Stimulated activated naive CD8-positive, alpha-beta T cell treated with anti-CD3 and anti-CD28 coated beads, Interleukin-15, amount 100 ng/mL, for 72 hours (primary cell): ENCODE results near the gene TFPI2.
A peak's percentile ranks its signal among the peaks of the same experiment; 100 is the strongest.
"Not testable (repeated sequence)": the region's sequence is repeated elsewhere in the genome, so short reads cannot be mapped to it uniquely, and the experiment has no call there.

ENCODE experiments used
- ATAC-seq: fragments of 150-1000 bp; cut with Tn5 transposase; 2 replicates; pipeline ENCODE4 v1.10.0; 2021; ENCODE audit warnings: mild to moderate bottlenecking, moderate library complexity
- DNase-seq, 2 donors: peaks; one replicate each; pipeline ENCODE4 v3.0.0; 2021 to 2022
- H3K27ac Mint-ChIP-seq, 2 donors: one replicate each; pipeline ENCODE4 v1.8.0; 2022; ENCODE audit warnings: mild to moderate bottlenecking in 2 of 2, mixed read lengths in 2 of 2, moderate library complexity in 2 of 2
- H3K27me3 Mint-ChIP-seq: one replicate; pipeline ENCODE4 v1.8.0; 2022; ENCODE audit warnings: mixed read lengths
- H3K4me1 Mint-ChIP-seq: one replicate; pipeline ENCODE4 v1.8.0; 2022; ENCODE audit warnings: mild to moderate bottlenecking, mixed read lengths
- H3K4me3 Mint-ChIP-seq, 2 donors: one replicate each; pipeline ENCODE4 v1.8.0; 2022; ENCODE audit warnings: mild to moderate bottlenecking in 2 of 2, mixed read lengths in 2 of 2, moderate library complexity in 1 of 2
- H3K9me3 Mint-ChIP-seq, 2 donors: one replicate each; pipeline ENCODE4 v1.8.0; 2022; ENCODE audit warnings: mixed read lengths in 2 of 2

The TFPI2 gene

GRCh38 chr7:93915206-93915842 lies 24.8 kb upstream of the TFPI2 start:
- ATAC-seq, H3K9me3 Mint-ChIP-seq, DNase-seq, H3K4me1 Mint-ChIP-seq, H3K4me3 Mint-ChIP-seq, H3K27ac Mint-ChIP-seq: not testable (repeated sequence)
- peaks cover 31% of the 10 kb centered on the region for H3K27me3 Mint-ChIP-seq

- peaks cover 24% of the 10 kb centered on the region for H3K27me3 Mint-ChIP-seq
- H3K27ac Mint-ChIP-seq, result no peak overlapping the region
- no peak for DNase-seq
- no peaks in the 10 kb centered on the region for H3K9me3 Mint-ChIP-seq
- no peak overlapping the region for H3K4me3 Mint-ChIP-seq
- no peak for ATAC-seq
- H3K4me1 Mint-ChIP-seq, result no peaks in the 10 kb centered on the region
These were observed 24.1 kb upstream of the TFPI2 start for GRCh38 chr7:93914581-93915066.

GRCh38 chr7:93913197-93913596 lies 22.6 kb upstream of the TFPI2 start:
- Mint-ChIP-seq H3K27me3 (peaks cover 21% of the 10 kb centered on the region), H3K9me3 (no peaks in the 10 kb centered on the region), H3K27ac (no peak overlapping the region), H3K4me3 (no peak overlapping the region), H3K4me1 (no peaks in the 10 kb centered on the region)
- ATAC-seq (no peak), DNase-seq (no peak)

GRCh38 chr7:93911661-93912060 lies 21.1 kb upstream of the TFPI2 start:
- not testable (repeated sequence) for DNase-seq, H3K4me1 Mint-ChIP-seq, ATAC-seq, H3K9me3 Mint-ChIP-seq, H3K27ac Mint-ChIP-seq, H3K4me3 Mint-ChIP-seq, H3K27me3 Mint-ChIP-seq

DNA sequence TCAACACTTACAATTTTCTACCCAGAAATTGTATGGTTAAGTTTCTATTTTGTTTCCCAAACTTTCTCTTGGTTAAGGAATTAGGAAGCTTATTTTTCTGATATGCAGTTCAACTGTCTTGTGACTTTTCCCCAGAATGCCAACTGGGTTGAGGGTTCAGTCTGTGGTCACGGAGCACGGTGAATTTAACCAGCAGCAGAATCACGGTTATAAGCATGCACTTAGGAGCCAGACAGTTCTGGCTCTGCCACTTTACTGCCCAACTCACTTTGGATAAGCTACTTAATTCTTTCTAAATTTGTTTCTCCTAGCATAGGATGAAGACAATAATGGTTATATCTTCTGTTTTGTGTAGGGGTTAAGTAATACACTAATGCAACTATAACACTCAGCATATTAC lies 20.7 kb upstream of the TFPI2 start:
- H3K27ac Mint-ChIP-seq, H3K27me3 Mint-ChIP-seq, ATAC-seq, H3K9me3 Mint-ChIP-seq, H3K4me3 Mint-ChIP-seq, H3K4me1 Mint-ChIP-seq, DNase-seq: not testable (repeated sequence)

DNA sequence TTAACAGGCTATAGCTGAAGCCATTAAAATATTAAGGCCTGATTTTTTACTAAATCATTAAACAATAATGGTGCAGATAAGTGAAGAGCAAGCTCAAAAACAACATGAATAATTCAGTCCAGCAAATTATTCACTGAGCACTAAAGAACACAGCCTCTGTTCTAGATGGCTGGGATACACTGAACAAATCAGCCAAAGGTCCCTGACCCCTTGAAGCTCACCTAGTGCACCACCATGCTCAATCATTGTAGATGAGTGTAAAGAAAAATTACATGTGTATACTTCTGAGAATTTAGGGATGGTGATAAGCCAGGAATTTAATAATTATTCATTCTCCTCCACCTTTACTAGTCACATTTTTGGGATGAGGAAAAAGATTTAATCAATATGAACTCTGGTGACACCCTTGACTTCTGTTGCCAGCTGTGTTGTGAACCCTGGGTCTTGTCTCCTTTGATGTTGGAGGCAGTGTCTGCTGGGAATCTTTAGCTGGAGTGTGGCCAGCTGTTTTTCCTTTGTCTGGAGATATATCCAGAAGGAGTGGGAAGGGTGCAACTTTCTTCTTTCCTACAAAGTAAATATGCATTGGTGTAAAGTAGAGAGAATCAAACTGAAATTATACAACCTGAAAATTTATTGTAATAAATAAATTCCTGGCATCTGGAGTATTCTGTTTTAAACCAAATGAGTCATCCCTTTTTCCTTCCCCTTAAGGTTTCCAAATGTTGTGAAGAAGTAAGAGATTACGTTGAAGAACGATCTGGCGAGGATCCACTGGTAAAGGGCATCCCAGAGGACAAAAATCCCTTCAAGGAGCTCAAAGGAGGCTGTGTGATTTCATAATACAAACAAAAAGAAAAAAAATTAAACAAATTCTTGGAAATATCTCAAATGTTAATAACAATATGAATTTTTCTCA lies 19.8 kb upstream of the TFPI2 start:
- DNase-seq, result no peak
- H3K4me3 Mint-ChIP-seq, result no peak overlapping the region
- H3K4me1 Mint-ChIP-seq, result no peaks in the 10 kb centered on the region
- H3K27me3 Mint-ChIP-seq, result no peaks in the 10 kb centered on the region
- no peak for ATAC-seq
- H3K27ac Mint-ChIP-seq, result no peak overlapping the region
- no peaks in the 10 kb centered on the region for H3K9me3 Mint-ChIP-seq

- Mint-ChIP-seq H3K4me3 (no peak within 1 kb of the TSS), H3K27ac (no peak within 1 kb of the TSS), H3K27me3 (no peaks in the 10 kb centered on the region), H3K9me3 (no peaks in the 10 kb centered on the region), H3K4me1 (no peaks in the 10 kb centered on the region)
- DNase-seq (no peak), ATAC-seq (no peak)
These were observed 15.7 kb upstream of the TFPI2 start, which contains the start of gene GNGT1 for GRCh38 chr7:93906267-93906666. Gene GNGT1 (plus strand): TSS chr7:93906567. CDS start chr7:93906747, 180 bp downstream.

GRCh38 chr7:93902777-93903423 lies 12.3 kb upstream of the TFPI2 start:
- H3K4me1 Mint-ChIP-seq, result no peaks in the 10 kb centered on the region
- H3K9me3 Mint-ChIP-seq, result no peaks in the 10 kb centered on the region
- no peak for DNase-seq
- no peak for ATAC-seq
- no peak overlapping the region for H3K27ac Mint-ChIP-seq
- no peak overlapping the region for H3K4me3 Mint-ChIP-seq
- H3K27me3 Mint-ChIP-seq, result peaks cover 18% of the 10 kb centered on the region

DNA sequence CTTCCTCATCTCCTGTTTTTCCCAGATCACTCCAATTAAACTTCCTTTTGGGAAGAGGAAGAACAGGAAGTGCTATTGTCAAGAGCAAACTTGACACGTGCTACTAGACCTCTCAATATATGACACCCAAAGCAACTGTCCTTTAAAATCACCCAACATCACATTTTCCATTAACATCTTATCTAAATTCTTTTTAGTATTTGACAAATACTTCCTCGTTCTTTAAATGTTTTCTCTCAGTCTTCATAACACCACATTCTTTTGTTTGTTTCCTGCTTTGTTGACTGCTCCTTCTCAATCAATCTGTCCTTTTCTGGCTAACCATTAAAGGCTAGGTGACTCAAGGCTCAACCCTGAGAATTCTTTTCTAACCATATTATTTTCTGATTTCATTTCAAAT lies 7.1 kb upstream of the TFPI2 start:
- H3K4me3 Mint-ChIP-seq, result no peak overlapping the region
- H3K27me3 Mint-ChIP-seq, result peaks cover 38% of the 10 kb centered on the region
- DNase-seq, result no peak
- H3K4me1 Mint-ChIP-seq, result no peaks in the 10 kb centered on the region
- ATAC-seq, result no peak
- H3K27ac Mint-ChIP-seq, result no peak overlapping the region
- no peaks in the 10 kb centered on the region for H3K9me3 Mint-ChIP-seq

- H3K27me3 Mint-ChIP-seq, result peaks cover 48% of the 10 kb centered on the region
- DNase-seq, result no peak
- H3K4me3 Mint-ChIP-seq, result no peak overlapping the region
- no peak for ATAC-seq
- no peaks in the 10 kb centered on the region for H3K4me1 Mint-ChIP-seq
- H3K27ac Mint-ChIP-seq, result no peak overlapping the region
- H3K9me3 Mint-ChIP-seq, result no peaks in the 10 kb centered on the region
These were observed 5.5 kb upstream of the TFPI2 start for GRCh38 chr7:93895859-93896600.

GRCh38 chr7:93894966-93895640 lies 4.5 kb upstream of the TFPI2 start:
- Mint-ChIP-seq H3K4me3 (no peak overlapping the region), H3K4me1 (peaks cover 9% of the 10 kb centered on the region), H3K27me3 (peaks cover 55% of the 10 kb centered on the region), H3K27ac (no peak overlapping the region), H3K9me3 (no peaks in the 10 kb centered on the region)
- no peak for DNase-seq
- ATAC-seq, result no peak

DNA sequence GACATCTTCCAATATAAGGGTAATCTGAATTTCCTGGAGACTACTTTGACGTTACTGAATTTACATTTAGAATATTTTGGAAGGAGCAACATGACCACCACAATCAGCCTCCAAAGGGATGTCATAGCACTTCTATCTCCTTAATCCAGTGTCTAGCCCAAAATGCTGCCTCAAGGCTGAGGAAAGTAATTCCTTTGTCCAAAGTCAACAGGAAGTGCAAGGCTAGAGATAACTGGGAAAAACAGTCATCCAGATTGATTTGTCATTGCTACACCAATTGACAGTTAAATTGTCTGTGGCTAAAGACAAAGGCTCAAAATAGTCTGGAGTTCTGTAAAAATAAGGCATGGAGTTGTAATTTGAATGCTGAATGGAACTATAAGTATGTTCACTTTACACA lies 3.9 kb upstream of the TFPI2 start:
- H3K9me3 Mint-ChIP-seq, result no peaks in the 10 kb centered on the region
- no peak for ATAC-seq
- H3K27me3 Mint-ChIP-seq, result peaks cover 55% of the 10 kb centered on the region
- no peak overlapping the region for H3K4me3 Mint-ChIP-seq
- no peak overlapping the region for H3K27ac Mint-ChIP-seq
- peaks cover 14% of the 10 kb centered on the region for H3K4me1 Mint-ChIP-seq
- DNase-seq, result no peak

DNA sequence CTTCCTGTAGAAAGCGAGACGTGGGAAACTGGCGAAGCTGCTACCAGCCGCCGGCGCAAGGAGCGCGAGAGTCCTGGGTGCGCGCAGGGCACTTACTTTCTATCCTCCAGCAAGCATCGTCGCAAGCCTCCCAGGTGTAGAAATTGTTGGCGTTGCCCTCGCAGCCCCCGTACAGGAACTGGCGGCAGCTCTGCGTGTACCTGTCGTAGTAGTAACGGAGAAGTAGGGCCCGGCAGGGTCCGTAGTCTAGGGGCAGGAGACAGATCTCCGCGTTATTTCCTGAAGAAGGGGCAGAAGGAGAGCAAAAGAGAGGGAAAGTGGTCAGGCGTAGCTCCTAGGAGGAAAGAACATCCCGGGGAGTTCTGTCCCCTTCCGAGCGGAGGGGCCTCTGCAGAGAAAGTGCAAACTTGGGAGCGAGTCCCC lies 501 bp downstream of the TFPI2 start:
- Mint-ChIP-seq H3K4me3 (peak overlapping the region; percentile 87 to 89), H3K27ac (peak overlapping the region in 1 of 2 donors; percentile 80), H3K9me3 (no peaks in the 10 kb centered on the region), H3K4me1 (peaks cover 14% of the 10 kb centered on the region), H3K27me3 (peaks cover 54% of the 10 kb centered on the region)
- DNase-seq (peak in 1 of 2 donors; percentile 14), ATAC-seq (peak; percentile 62)

DNA sequence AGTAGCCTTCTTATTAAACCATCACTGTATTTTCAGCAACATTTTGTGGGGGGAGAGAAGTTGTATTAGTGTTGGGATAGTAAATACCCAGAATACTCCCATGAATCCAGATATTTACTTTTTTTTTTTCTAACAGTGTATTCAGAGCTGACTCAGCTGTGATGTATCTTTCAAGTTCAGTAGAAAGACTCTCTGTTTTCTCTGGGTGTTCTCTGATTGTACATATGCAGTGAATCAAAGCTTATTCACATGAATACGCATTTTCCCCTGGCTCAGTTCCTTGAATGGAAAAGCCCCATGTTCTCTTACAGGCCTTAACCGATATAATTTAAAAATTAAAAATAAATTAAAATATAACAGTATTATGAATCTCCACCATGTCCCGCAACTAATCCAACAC lies 1.3 kb downstream of the TFPI2 start:
- no peak overlapping the region for H3K27ac Mint-ChIP-seq
- H3K9me3 Mint-ChIP-seq, result no peaks in the 10 kb centered on the region
- DNase-seq (no peak), ATAC-seq (no peak)
- H3K4me1 Mint-ChIP-seq, result peaks cover 14% of the 10 kb centered on the region
- peak overlapping the region in 1 of 2 donors; percentile 87 for H3K4me3 Mint-ChIP-seq
- peaks cover 53% of the 10 kb centered on the region for H3K27me3 Mint-ChIP-seq

- H3K4me3 Mint-ChIP-seq, result no peak overlapping the region
- H3K9me3 Mint-ChIP-seq, result peaks cover 1 to 8% of the 10 kb centered on the region in 2 donors
- no peak overlapping the region for H3K27ac Mint-ChIP-seq
- no peak for ATAC-seq
- peaks cover 19% of the 10 kb centered on the region for H3K27me3 Mint-ChIP-seq
- H3K4me1 Mint-ChIP-seq, result peaks cover under 1% of the 10 kb centered on the region
- no peak for DNase-seq
These were observed 6.0 kb downstream of the TFPI2 start for GRCh38 chr7:93884541-93884940.
